C4-2B (cell line): ENCODE data around the gene SLC39A13.

Source experiments
- CTCF ChIP-seq: fragments of 450-650 bp; conservative IDR thresholded peaks from 2 replicates; pipeline ENCODE4 v1.5.1; 2017; ENCODE audit warnings: mild to moderate bottlenecking
- ZFX ChIP-seq: fragments of 450-650 bp; IDR thresholded peaks from 2 replicates; pipeline ENCODE4 v1.6.1; 2017

GRCh38 chr11:47431356-47432083 is 23.1 kb downstream of the SLC39A13 start:
- TF ChIP-seq CTCF = no peak
- TF ChIP-seq ZFX = no peak
